ENCODE measurements around the gene DNM1. TPM values are rescaled to one million over a fixed set of nuclear protein-coding genes. Genes with fewer than 3 reads are reported as not detected.
A peak's percentile ranks its signal among the peaks of the same experiment; 100 is the strongest.

Gene DNM1
- total RNA-seq (2014; rRNA removed; shearing (Covaris generic)), result 19.7 and 20.0 TPM in 2 replicates

- DNase-seq (ENCODE audit: low spot score), result no peak
Measured at GRCh38 chr9:128203024-128203706, at the start of gene DNM1. DNM1 (plus strand) TSS chr9:128203379; CDS start chr9:128203471, 92 bp downstream.

GRCh38 chr9:128153947-128154695 lies 49.1 kb upstream of the DNM1 start:
- DNase-seq (ENCODE audit: low spot score), result no peak

- no peak for DNase-seq (ENCODE audit: low spot score)
Measured at GRCh38 chr9:128155736-128156500, 47.3 kb upstream of the DNM1 start.

DNA sequence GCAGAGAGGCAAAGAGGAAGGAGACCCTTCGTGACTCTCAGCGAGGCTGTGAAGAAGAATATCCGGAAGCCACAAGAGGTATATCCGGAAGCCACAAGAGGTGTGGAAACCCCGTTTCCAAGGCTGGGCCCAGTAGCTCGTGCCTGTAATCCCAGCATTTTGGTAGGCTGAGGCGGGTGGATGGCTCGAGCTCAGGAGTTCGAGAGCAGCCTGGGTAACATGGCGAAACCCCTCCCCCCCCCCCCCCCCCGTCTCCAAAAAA lies 43.7 kb upstream of the DNM1 start:
- DNase-seq (ENCODE audit: low spot score), result no peak

- peak; percentile 64 for DNase-seq (ENCODE audit: low spot score)
Measured at GRCh38 chr9:128159784-128160602, 43.2 kb upstream of the DNM1 start, which contains the start of gene BBLN. BBLN (plus strand) TSS chr9:128160265; CDS start chr9:128160408, 143 bp downstream.

DNA sequence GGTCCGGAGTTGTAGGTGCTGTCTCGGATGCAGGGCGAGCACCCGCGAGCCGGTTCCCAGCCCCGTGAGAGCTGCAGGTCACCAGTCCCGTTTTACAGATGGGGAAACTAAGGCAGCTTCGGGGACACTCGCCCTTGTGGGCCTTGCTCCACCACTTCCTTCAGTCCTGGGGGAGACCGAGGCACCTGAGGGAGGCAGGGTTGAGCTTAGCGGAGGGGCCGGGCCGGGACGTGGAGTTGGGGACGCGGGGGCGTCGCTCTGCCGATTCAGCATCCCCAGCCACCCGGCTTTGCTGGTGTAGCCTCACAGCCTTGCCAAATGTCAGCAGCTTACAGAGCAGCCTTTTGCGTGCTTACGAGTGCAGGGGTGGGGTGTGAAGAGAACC lies 42.6 kb upstream of the DNM1 start:
- no peak for DNase-seq (ENCODE audit: low spot score)

- no peak for DNase-seq (ENCODE audit: low spot score)
Measured at GRCh38 chr9:128161215-128161902, 41.8 kb upstream of the DNM1 start.

DNA sequence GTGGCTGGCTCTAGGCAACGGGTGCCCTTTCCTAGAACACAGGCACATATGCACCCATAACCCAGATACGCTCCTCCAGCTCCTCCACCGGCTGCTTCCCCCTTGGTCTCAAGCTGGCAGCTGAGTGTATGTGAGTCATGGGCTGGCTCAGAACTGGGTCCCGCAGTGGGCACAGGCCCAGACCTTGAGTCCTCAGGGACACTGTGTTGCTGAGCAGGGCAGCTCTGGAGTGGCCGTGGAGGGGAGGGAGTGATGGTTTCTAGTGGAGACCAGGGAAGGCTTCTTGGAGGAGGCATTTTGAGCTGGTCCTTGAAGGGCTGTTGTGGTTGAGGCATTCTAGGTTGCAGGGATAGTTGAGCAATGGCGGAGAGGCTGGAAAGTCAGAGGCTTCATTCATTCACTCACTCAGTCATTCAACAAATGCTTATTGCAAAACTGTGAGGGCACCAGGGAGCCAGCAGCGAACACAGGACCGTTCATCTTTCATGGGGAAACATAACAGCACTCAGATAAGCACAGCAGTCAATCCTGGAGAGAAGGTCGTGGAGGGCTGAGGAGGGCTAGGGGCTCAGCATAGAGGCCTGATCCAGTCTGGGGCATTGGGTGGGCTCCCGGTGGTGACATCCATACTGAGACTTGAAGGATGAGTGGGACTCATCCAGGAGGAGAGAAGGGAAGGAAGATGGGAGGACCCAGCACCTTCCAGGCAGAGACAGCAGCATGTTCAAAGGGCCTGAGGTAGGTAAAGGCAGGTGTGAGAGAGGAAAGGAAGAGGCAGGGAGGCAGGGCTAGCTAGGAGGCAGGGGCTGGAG lies 40.8 kb upstream of the DNM1 start:
- no peak for DNase-seq (ENCODE audit: low spot score)

DNA sequence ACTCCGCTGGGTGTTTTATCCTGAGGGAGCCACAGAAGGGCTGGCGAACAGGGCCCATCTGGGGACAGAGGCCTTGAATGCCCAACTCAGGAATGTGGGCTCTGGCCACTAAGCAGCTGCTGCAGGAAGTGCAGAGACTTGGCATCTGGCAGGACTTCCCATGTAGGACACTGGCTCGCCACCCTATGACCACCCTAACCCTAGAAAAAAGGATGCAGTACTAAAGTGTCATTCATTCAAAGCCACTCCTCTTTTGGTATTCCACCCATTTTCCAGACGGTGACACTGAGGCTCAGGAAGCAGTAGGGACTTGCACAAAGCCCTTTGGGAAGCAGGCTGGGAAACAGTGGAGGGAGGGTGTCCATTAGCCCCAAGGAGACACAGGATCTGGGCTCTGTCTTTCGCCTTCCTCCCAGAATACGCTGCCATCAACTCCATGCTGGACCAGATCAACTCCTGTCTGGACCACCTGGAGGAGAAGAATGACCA lies 40.1 kb upstream of the DNM1 start:
- DNase-seq (ENCODE audit: low spot score), result no peak

DNA sequence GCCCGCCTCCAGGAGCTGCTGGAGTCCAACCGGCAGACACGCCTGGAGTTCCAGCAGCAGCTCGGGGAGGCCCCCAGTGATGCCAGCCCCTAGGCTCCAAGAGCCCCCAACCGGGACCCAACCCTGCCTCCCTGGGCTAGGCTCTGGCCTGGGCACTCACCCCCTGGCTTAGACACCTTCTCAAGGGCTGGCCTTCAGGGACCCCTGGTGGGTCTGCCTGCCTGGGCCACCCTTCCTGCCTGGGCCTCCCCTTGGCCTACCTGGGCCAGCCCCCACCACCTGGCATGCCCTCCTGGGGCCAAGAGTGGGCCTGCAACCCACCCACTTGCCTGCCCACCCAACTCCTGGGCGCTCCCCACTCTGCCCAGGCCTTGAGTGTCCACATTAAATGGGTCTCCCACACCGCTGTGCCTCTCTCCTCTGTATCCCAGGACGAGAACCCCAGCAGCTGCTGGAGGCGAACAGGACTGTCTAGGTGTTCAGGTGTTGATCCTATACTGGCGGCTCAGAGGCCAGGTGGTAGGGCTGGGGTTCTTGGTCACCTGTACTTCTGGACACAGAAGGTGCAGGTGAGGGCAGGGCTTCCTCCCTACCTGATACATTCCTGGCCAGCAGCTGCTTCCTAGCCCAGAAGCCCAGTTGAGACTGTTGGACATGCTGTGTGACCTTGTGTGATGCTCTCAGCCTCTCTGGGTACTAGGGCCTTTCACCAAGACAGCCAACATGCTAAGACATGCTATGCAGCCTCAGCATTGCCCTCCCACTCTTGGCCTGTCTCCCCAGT lies 39.5 kb upstream of the DNM1 start:
- no peak for DNase-seq (ENCODE audit: low spot score)

DNA sequence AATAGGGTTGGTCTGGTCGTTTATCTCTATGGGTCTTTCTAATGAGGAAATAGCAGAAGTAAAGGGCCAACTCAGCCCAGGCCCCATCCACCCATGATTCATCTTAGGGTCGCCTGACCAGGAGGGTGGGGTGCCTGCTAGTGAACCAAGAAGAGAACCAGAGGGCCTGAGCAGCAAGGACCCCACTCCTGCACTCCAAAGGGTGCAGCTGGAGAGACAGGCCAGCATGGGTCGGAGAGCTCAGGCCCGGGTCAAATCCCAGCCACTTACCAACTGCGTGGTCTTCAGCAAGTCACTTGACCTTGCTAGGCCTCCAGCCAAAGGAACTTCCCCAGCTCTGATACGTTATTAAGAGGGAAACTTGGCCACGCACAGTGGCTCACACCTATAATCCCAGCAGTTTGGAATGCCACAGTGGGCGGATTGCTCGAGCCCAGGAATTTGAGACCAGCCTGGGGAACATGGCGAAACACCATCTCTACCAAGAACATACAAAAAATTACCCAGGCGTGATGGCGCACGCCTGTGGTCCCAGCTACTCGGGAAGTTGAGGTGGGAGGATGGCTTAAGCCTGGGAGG lies 38.8 kb upstream of the DNM1 start:
- DNase-seq (ENCODE audit: low spot score), result no peak

GRCh38 chr9:128166169-128166568 lies 37.0 kb upstream of the DNM1 start:
- no peak for DNase-seq (ENCODE audit: low spot score)

DNA sequence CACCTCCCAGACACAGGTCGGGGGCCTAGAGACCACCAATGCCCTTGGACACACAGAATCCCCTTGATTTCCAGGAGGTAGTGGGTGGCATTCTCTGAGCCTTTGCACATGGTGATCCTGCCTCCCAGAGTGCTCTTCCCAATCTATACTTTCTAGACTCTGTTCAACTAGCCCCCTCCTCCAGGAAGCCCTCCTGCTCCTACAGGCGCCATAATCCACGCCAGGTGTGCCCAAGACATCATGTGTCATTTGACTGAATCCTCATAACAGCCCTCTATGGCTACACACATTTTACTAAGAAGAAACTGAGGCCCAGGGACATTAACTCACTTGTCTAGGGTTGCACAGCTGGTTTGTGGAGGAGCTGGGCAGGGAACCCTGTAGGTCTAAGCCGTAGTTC lies 36.0 kb upstream of the DNM1 start:
- no peak for DNase-seq (ENCODE audit: low spot score)

GRCh38 chr9:128168731-128169308 lies 34.4 kb upstream of the DNM1 start:
- no peak for DNase-seq (ENCODE audit: low spot score)

GRCh38 chr9:128169492-128169891 lies 33.7 kb upstream of the DNM1 start:
- no peak for DNase-seq (ENCODE audit: low spot score)

- no peak for DNase-seq (ENCODE audit: low spot score)
Measured at GRCh38 chr9:128169925-128170324, 33.3 kb upstream of the DNM1 start.

DNA sequence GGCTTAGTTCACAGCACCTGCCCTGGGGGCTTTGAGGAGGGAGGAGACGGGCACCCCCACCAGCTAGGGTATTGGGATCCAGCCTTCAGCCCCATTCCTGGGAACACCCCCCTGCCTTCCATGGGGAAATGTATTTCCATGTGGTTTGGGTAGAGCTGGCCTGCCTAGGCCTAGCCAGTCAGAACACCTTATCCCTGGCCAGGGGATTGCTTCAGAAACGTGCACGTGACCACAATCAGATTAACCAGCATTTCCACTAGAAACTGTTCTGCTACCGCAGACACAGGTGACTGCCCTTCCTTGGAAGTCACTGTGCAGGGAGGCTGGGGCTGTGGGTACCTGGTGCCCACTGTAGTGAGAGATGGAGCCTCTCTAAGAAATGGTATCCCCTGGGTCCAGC lies 29.1 kb upstream of the DNM1 start:
- DNase-seq (ENCODE audit: low spot score), result no peak

GRCh38 chr9:128175102-128175563 lies 28.0 kb upstream of the DNM1 start:
- DNase-seq (ENCODE audit: low spot score), result no peak

- no peak for DNase-seq (ENCODE audit: low spot score)
Measured at GRCh38 chr9:128175726-128176125, 27.5 kb upstream of the DNM1 start.
